Neural progenitor cell (in vitro differentiated cells): Measurements from ENCODE around the gene CD276.

Experiments
- EZH2 ChIP-seq: fragments of 200-600 bp; sonication (generic); IDR thresholded peaks from 2 replicates; pipeline ENCODE4 v1.6.1; 2017; ENCODE audit warnings: antibody characterized with exemption, mild to moderate bottlenecking, moderate library complexity
- TF ChIP-seq, protein P1 (sequence below): fragments of 200-600 bp; sonication (generic); IDR thresholded peaks from 2 replicates; pipeline ENCODE4 v1.5.1; 2017; ENCODE audit warnings: antibody characterized with exemption, mild to moderate bottlenecking

GRCh38 chr15:73691396-73691795, 7.2 kb downstream of the CD276 start:
- no peak for TF ChIP-seq EZH2
- TF ChIP-seq, protein P1, sequence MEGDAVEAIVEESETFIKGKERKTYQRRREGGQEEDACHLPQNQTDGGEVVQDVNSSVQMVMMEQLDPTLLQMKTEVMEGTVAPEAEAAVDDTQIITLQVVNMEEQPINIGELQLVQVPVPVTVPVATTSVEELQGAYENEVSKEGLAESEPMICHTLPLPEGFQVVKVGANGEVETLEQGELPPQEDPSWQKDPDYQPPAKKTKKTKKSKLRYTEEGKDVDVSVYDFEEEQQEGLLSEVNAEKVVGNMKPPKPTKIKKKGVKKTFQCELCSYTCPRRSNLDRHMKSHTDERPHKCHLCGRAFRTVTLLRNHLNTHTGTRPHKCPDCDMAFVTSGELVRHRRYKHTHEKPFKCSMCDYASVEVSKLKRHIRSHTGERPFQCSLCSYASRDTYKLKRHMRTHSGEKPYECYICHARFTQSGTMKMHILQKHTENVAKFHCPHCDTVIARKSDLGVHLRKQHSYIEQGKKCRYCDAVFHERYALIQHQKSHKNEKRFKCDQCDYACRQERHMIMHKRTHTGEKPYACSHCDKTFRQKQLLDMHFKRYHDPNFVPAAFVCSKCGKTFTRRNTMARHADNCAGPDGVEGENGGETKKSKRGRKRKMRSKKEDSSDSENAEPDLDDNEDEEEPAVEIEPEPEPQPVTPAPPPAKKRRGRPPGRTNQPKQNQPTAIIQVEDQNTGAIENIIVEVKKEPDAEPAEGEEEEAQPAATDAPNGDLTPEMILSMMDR = peak; percentile 12
